KOPT-K1 (cell line): ENCODE measurements around the gene CHD2.
"Not testable (repeated sequence)": the region's sequence is repeated elsewhere in the genome, so short reads cannot be mapped to it uniquely, and the experiment has no call there.

ENCODE experiments used
- H3K27ac ChIP-seq: fragments of 200-600 bp; sonication (generic); 2 replicates; pipeline ENCODE4 v1.5.1; 2016; ENCODE audit warnings: antibody characterized with exemption, mild to moderate bottlenecking, low read depth, low read length; ENCODE audit not compliant: poor library complexity, severe bottlenecking
- H3K36me3 ChIP-seq: fragments of 200-600 bp; sonication (generic); 2 replicates; pipeline ENCODE4 v1.5.1; 2017; ENCODE audit warnings: antibody characterized with exemption, mild to moderate bottlenecking, low read length, moderate library complexity; ENCODE audit not compliant: insufficient read depth
- H3K9me3 ChIP-seq: fragments of 200-600 bp; sonication (generic); 2 replicates; pipeline ENCODE4 v1.5.1; 2017; ENCODE audit warnings: antibody characterized with exemption, low read length, mild to moderate bottlenecking; ENCODE audit not compliant: insufficient read depth, poor library complexity, severe bottlenecking

CHD2 gene

GRCh38 chr15:93031103-93031464, 131.0 kb downstream of the CHD2 start:
- H3K9me3 ChIP-seq: no peaks in the 10 kb centered on the region
- H3K27ac ChIP-seq: no peak overlapping the region
- peaks cover 17% of the 10 kb centered on the region for H3K36me3 ChIP-seq

GRCh38 chr15:93031557-93032384, 131.6 kb downstream of the CHD2 start:
- not testable (repeated sequence) for H3K9me3 ChIP-seq, H3K27ac ChIP-seq, H3K36me3 ChIP-seq

GRCh38 chr15:93032515-93033206, 132.5 kb downstream of the CHD2 start:
- H3K9me3 ChIP-seq, H3K27ac ChIP-seq, H3K36me3 ChIP-seq: not testable (repeated sequence)

GRCh38 chr15:93033434-93034045, 133.4 kb downstream of the CHD2 start:
- no peaks in the 10 kb centered on the region for H3K9me3 ChIP-seq
- H3K27ac ChIP-seq: no peak overlapping the region
- no peaks in the 10 kb centered on the region for H3K36me3 ChIP-seq

GRCh38 chr15:93034512-93034911, 134.4 kb downstream of the CHD2 start:
- Histone ChIP-seq H3K9me3 (no peaks in the 10 kb centered on the region), H3K27ac (no peak overlapping the region), H3K36me3 (no peaks in the 10 kb centered on the region)

GRCh38 chr15:93035092-93035915, 135.2 kb downstream of the CHD2 start:
- no peaks in the 10 kb centered on the region for H3K9me3 ChIP-seq
- no peak overlapping the region for H3K27ac ChIP-seq
- no peaks in the 10 kb centered on the region for H3K36me3 ChIP-seq

GRCh38 chr15:93035953-93036810, 136.1 kb downstream of the CHD2 start:
- Histone ChIP-seq H3K9me3 (no peaks in the 10 kb centered on the region), H3K36me3 (no peaks in the 10 kb centered on the region), H3K27ac (no peak overlapping the region)

GRCh38 chr15:93036951-93037819, 137.1 kb downstream of the CHD2 start:
- Histone ChIP-seq H3K36me3 (no peaks in the 10 kb centered on the region), H3K27ac (no peak overlapping the region), H3K9me3 (no peaks in the 10 kb centered on the region)

- Histone ChIP-seq H3K27ac (no peak overlapping the region), H3K9me3 (no peaks in the 10 kb centered on the region), H3K36me3 (no peaks in the 10 kb centered on the region)
These were observed 137.9 kb downstream of the CHD2 start for GRCh38 chr15:93037820-93038705.

- not testable (repeated sequence) for H3K9me3 ChIP-seq, H3K27ac ChIP-seq, H3K36me3 ChIP-seq
These were observed 139.6 kb downstream of the CHD2 start for GRCh38 chr15:93039562-93040287.

- H3K27ac ChIP-seq: no peak overlapping the region
- H3K9me3 ChIP-seq: no peaks in the 10 kb centered on the region
- no peaks in the 10 kb centered on the region for H3K36me3 ChIP-seq
These were observed 140.4 kb downstream of the CHD2 start for GRCh38 chr15:93040288-93041158.

- Histone ChIP-seq H3K27ac (no peak overlapping the region), H3K36me3 (no peaks in the 10 kb centered on the region), H3K9me3 (no peaks in the 10 kb centered on the region)
These were observed 141.0 kb downstream of the CHD2 start for GRCh38 chr15:93041159-93041547.
